ENCODE measurements around the gene STEAP1. TPM values are rescaled to one million over a fixed set of nuclear protein-coding genes. Genes with fewer than 3 reads are reported as not detected.
"Not testable (repeated sequence)": the region's sequence is repeated elsewhere in the genome, so short reads cannot be mapped to it uniquely, and the experiment has no call there.

Gene STEAP1
- 1 to 10 TPM; 1.1 to 1.7 TPM for total RNA-seq
- 1 to 10 TPM; 1.2 TPM for polyA plus RNA-seq (ENCODE audit: insufficient read length in 2 of 2)
- long read RNA-seq, donor 1, partial matches to known transcripts: 0 of 2 reads
- long read RNA-seq, donor 1, other reads (novel, unspliced or antisense): 0 of 2 reads
- long read RNA-seq, donor 2: 0 reads
- long read RNA-seq, donor 3: 0 reads
- long read RNA-seq, donor 4, partial matches to known transcripts: 0 of 1 reads
- long read RNA-seq, donor 4, other reads (novel, unspliced or antisense): 0 of 1 reads

DNA sequence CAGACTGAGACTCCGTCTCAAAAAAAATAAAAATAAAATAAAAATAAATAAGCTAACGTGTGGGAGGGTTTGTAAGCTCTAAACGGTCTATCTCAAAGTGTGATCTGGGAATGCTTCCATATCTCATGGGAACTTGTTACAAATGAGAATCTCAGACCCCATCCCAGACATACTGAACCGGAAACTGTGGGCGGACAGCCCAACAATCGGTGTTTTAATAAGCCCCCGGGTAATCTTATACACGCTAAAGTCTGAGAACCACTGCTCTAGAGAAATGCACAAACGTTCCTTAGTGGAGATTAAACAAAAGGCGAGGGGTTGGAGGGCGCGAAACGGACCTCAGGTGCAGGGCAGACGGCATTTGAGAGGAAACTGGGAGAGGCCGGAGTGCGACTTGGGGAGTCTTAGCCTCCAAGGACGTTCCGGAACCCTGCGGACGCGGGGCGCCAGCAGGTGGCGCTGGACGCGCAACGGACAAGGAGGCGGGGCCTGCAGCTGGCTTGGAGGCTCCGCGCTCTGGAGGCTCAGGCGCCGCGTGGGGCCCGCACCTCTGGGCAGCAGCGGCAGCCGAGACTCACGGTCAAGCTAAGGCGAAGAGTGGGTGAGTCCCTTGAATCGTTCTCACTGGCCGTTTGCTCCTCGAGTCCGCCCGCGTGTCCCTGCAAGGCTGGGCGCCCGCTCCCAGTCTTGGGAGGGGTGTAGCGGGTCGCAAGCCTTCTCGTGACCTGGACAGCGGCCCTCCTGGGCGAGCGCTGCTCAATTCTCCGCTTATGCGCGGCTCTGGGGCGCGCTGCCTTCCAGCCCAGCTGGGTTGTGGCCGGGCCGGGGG is at the start of gene STEAP1:
Gene STEAP1, plus strand, starts transcription at position 527 of the 829 bp plus-strand sequence. CDS start 5,320 bp downstream, outside the sequence.
- H3K27ac ChIP-seq (ENCODE audit: low read depth, low read length); H3K4me1 ChIP-seq (ENCODE audit: control insufficient read depth, insufficient read depth, low read length); H3K9me3 ChIP-seq (ENCODE audit: control insufficient read depth, insufficient read depth, low read length); H3K27me3 ChIP-seq (ENCODE audit: control insufficient read depth, insufficient read depth, low read length); H3K36me3 ChIP-seq (ENCODE audit: control insufficient read depth, insufficient read depth, low read length): not testable (repeated sequence)
- peak; percentile 54 to 91 (median 70) for DNase-seq (ENCODE audit: low read depth in 4 of 6, low spot score in 6 of 6)
- 3% methylated on average over 49 of the region's 58 CpGs for WGBS (ENCODE audit: insufficient coverage)
- peak within 1 kb of the TSS; percentile 62 for H3K4me3 ChIP-seq (ENCODE audit: low read depth, low read length)

DNA sequence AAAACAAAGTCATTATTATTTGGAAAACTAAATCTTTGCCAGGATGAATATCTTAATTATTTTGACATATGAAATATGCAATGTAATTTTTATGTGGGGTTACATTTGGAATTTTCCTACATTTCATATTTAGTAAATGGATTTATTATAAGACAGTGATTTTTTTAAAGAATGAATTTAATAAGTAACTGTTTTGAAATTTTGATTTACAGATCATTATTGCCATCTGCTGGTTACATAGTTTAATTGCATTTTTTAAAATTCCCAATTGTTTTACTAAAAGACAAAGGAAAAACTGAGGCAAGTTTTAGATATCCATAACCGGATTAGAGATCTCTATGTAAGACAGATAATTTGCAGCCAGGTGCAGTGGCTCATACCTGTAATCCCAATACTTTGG is 39.3 kb upstream of the STEAP1 start:
- H3K9me3 ChIP-seq (ENCODE audit: control insufficient read depth, insufficient read depth, low read length); H3K27me3 ChIP-seq (ENCODE audit: control insufficient read depth, insufficient read depth, low read length); H3K27ac ChIP-seq (ENCODE audit: low read depth, low read length); H3K4me1 ChIP-seq (ENCODE audit: control insufficient read depth, insufficient read depth, low read length); H3K4me3 ChIP-seq (ENCODE audit: low read depth, low read length); H3K36me3 ChIP-seq (ENCODE audit: control insufficient read depth, insufficient read depth, low read length): not testable (repeated sequence)
- no CpG with 5 or more reads among the region's 1 CpG for WGBS (ENCODE audit: insufficient coverage)
- DNase-seq (ENCODE audit: low read depth in 4 of 6, low spot score in 6 of 6): peak in 1 of 6 donors; percentile 28

DNA sequence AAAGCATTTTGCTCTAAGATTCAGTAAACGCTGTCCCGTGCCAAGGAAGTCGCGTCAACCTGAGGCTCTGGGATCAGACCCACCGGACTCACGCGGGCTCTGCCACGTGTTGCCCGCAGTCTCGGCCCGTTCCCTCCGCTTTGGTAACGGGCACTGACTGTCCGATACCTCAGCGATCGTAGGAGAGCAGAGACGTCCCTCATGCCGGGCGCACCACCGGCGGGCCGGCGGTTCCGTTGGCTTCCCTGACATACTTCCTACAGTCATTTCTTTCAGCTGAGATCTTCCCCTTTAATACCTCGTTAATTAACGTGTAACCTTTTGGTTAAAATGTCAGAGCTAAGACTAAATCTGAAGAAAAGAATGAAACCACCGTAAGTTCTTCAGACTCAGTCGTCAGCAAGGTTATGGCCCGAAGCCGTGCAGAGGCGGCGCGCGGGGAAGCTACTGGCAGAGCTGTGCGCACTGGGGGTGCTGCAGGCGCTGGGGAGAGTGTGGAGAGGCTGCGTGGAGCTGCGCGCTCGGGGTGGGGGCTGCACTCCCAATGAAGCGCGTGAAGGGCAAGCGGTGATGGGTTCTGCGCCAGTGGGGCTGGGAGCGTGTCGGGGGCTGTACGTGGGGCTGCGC is 35.6 kb upstream of the STEAP1 start:
- H3K4me3 ChIP-seq (ENCODE audit: low read depth, low read length): peak overlapping the region; percentile 67
- H3K4me1 ChIP-seq (ENCODE audit: control insufficient read depth, insufficient read depth, low read length); H3K27ac ChIP-seq (ENCODE audit: low read depth, low read length); H3K27me3 ChIP-seq (ENCODE audit: control insufficient read depth, insufficient read depth, low read length); H3K9me3 ChIP-seq (ENCODE audit: control insufficient read depth, insufficient read depth, low read length); H3K36me3 ChIP-seq (ENCODE audit: control insufficient read depth, insufficient read depth, low read length): not testable (repeated sequence)
- WGBS (ENCODE audit: insufficient coverage): under 1% methylated on average over 43 of the region's 48 CpGs
- DNase-seq (ENCODE audit: low read depth in 4 of 6, low spot score in 6 of 6): peak in 5 of 6 donors; percentile 25 to 80 (median 29)

DNA sequence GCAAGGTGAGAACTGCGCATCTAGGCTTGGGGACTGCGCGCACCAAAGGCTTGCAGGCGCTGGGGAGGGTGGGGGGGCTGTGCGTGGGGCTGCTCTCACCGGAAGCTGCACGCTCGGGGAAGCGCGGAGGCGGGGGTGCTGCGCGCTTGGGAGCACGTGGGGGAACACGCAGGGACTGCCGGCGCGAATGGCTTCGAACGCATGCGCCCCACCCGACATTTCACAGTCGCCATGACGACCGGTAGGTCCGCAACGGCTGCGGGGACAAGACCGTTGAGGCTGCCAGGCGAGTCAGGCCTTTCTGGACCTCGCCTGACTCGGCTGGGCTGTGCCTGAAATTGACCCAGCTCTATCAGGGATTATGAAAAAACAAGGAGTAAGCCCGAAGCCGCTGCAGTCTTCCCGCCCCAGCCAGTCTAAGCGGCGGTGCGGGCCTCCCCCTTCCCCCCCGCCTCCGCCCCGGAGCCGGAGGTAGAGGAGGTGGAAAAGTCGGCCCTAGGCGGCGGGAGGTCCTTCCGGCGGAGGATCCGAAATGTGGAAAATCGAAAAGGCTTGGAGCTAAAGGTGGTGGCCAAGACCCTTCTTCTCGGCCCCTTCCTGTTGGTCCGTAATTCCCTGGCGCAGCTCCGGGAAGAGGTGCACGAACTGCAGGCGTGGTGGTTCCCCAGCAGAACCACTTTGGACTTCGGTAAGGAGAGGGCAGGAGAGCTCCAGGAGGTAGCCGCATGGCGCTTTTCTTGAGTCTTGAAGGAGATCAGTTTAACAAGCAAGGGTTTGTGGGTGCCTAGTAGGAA is 34.9 kb upstream of the STEAP1 start:
- Histone ChIP-seq H3K4me3 (ENCODE audit: low read depth, low read length) (peak overlapping the region; percentile 67), H3K36me3 (ENCODE audit: control insufficient read depth, insufficient read depth, low read length) (no peaks in the 10 kb centered on the region), H3K27me3 (ENCODE audit: control insufficient read depth, insufficient read depth, low read length) (peaks cover 5% of the 10 kb centered on the region), H3K27ac (ENCODE audit: low read depth, low read length) (peak overlapping the region; percentile 33), H3K4me1 (ENCODE audit: control insufficient read depth, insufficient read depth, low read length) (peaks cover 9% of the 10 kb centered on the region), H3K9me3 (ENCODE audit: control insufficient read depth, insufficient read depth, low read length) (no peaks in the 10 kb centered on the region)
- peak; percentile 54 to 97 (median 67) for DNase-seq (ENCODE audit: low read depth in 4 of 6, low spot score in 6 of 6)
- WGBS (ENCODE audit: insufficient coverage): under 1% methylated on average over 49 of the region's 58 CpGs

DNA sequence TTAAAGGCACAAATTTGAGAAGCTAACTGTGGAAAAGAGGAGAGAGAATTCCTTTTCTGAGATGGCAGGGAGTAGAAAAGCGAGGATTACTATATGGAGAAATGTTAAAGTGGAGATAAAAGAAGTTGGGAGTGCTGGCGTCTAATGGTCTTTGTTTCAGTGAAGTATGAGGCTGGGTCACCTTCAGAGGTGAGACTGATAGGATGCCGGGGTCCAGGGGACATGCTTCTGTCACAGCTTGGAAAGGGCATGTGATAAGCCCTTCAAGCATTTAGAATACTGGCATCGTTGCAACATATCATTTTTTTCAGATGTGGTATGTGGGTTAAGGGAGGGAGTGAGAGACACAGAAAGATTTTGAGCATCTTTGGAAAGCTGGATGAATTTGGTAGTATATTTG is 34.1 kb upstream of the STEAP1 start:
- H3K4me1 ChIP-seq (ENCODE audit: control insufficient read depth, insufficient read depth, low read length); H3K9me3 ChIP-seq (ENCODE audit: control insufficient read depth, insufficient read depth, low read length); H3K36me3 ChIP-seq (ENCODE audit: control insufficient read depth, insufficient read depth, low read length); H3K27ac ChIP-seq (ENCODE audit: low read depth, low read length); DNase-seq (ENCODE audit: low read depth in 4 of 6, low spot score in 6 of 6); H3K27me3 ChIP-seq (ENCODE audit: control insufficient read depth, insufficient read depth, low read length): not testable (repeated sequence)
- no CpG with 5 or more reads among the region's 4 CpGs for WGBS (ENCODE audit: insufficient coverage)
- H3K4me3 ChIP-seq (ENCODE audit: low read depth, low read length): peak overlapping the region; percentile 67

DNA sequence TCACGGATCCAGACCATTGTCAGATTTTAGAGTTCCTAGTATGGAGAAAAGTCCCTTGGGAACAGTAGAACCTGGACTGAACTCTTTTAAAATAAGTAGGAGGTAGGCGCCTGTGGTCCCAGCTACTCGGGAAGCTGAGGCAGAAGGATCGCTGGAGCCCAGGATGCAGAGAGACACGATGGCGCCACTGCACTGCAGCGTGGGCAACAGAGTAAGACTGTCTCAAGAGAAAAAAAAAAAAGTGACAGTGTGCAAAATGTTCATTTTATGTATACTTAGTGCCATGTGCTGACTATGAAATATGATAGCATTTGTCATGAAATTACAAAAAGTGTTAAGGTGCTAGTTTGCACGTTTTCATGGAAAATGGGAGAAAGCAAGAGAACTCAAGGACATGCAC is 22.5 kb upstream of the STEAP1 start:
- not testable (repeated sequence) for DNase-seq (ENCODE audit: low read depth in 4 of 6, low spot score in 6 of 6); H3K9me3 ChIP-seq (ENCODE audit: control insufficient read depth, insufficient read depth, low read length); H3K36me3 ChIP-seq (ENCODE audit: control insufficient read depth, insufficient read depth, low read length); H3K27ac ChIP-seq (ENCODE audit: low read depth, low read length); H3K27me3 ChIP-seq (ENCODE audit: control insufficient read depth, insufficient read depth, low read length); H3K4me3 ChIP-seq (ENCODE audit: low read depth, low read length); H3K4me1 ChIP-seq (ENCODE audit: control insufficient read depth, insufficient read depth, low read length)
- 97% methylated on average over 6 of the region's 8 CpGs for WGBS (ENCODE audit: insufficient coverage)

DNA sequence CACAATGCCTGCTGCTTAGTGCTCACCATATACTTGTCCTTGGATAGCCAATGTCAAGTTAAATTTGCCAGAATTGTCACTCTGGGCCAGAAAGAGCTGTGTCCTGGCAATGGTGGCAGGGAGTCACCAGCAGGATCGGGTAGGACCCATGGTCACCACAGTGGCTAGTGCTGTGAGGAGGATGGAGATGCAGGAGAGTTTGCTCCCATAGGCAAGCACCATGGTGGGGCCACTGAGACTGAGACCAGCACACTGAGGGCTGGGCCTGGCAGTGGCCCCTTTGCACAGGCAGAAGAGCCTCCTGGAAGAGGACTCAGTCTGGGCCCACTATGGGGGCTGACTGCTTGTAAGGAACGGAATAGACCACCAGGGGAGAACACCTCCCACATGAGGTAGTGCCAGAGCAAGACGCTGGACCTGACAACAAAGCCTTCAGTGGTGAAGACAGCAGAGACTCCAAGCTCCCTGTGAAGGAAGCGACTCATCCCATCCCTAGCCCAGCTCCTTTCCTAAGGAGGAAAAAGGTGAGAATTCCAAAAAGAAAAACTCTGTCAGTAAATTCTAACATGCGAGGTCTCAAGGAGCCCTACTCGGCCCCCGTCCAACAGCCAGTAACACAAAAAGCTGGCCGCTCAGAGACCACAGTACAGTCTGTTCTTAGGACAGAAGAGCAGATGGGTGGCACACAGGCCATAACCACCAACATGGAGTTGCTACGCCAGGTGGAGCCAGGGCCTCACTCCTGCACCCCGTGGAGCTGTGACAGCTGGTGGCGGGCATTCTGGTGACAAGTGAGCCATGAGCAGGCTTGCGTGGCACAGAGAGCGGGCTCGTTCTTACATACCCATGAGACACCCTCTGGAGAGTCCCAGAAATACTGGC is 6.9 kb upstream of the STEAP1 start:
- not testable (repeated sequence) for H3K27ac ChIP-seq (ENCODE audit: low read depth, low read length); H3K36me3 ChIP-seq (ENCODE audit: control insufficient read depth, insufficient read depth, low read length); H3K27me3 ChIP-seq (ENCODE audit: control insufficient read depth, insufficient read depth, low read length); H3K4me1 ChIP-seq (ENCODE audit: control insufficient read depth, insufficient read depth, low read length); H3K9me3 ChIP-seq (ENCODE audit: control insufficient read depth, insufficient read depth, low read length); DNase-seq (ENCODE audit: low read depth in 4 of 6, low spot score in 6 of 6); H3K4me3 ChIP-seq (ENCODE audit: low read depth, low read length)
- WGBS (ENCODE audit: insufficient coverage): 84% methylated on average over 5 of the region's 14 CpGs

DNA sequence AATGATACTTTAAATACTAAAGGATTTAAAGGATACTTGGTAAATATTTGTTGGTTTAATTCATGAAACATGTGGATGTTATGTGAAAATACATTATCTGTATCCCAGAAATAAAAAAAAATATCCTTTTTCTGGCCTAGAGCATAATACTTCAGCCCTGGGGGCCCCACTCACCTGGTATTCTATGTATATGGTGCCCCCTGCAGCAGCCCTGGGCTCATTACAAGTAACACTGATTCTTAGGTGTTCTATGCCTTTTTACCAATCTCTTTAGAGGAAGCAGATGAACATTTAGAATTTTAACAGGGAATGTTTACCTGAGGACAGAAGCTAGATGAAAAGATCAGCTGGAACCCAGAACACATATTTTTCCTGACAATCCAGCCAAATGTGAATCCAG is 4.8 kb upstream of the STEAP1 start:
- not testable (repeated sequence) for H3K27me3 ChIP-seq (ENCODE audit: control insufficient read depth, insufficient read depth, low read length); H3K4me3 ChIP-seq (ENCODE audit: low read depth, low read length); H3K9me3 ChIP-seq (ENCODE audit: control insufficient read depth, insufficient read depth, low read length); H3K4me1 ChIP-seq (ENCODE audit: control insufficient read depth, insufficient read depth, low read length); H3K27ac ChIP-seq (ENCODE audit: low read depth, low read length); H3K36me3 ChIP-seq (ENCODE audit: control insufficient read depth, insufficient read depth, low read length)
- peak in 1 of 6 donors; percentile 66 for DNase-seq (ENCODE audit: low read depth in 4 of 6, low spot score in 6 of 6)

DNA sequence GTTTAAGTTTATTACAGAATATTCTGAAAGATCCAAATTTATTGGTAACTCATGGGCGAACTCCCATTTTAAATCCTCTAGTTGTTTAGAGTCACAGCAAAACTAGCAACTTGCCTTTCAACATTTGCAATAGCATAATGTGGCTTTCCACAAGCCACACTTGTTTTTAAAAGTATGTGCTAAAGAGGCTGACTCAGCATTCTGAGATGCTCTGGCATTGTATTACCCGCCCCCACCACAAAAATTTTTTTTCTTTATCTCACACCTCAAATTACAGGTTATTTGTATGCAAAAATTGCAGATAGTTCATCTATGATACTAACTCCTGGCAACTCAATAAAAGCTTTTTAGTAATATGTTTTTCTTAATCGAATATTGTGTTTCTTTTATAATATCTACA is 2.4 kb upstream of the STEAP1 start:
- not testable (repeated sequence) for H3K36me3 ChIP-seq (ENCODE audit: control insufficient read depth, insufficient read depth, low read length); H3K9me3 ChIP-seq (ENCODE audit: control insufficient read depth, insufficient read depth, low read length)
- no CpG with 5 or more reads among the region's 3 CpGs for WGBS (ENCODE audit: insufficient coverage)

More for the DNA sequence above, 2.4 kb upstream of the STEAP1 start:
- H3K27ac ChIP-seq (ENCODE audit: low read depth, low read length); H3K27me3 ChIP-seq (ENCODE audit: control insufficient read depth, insufficient read depth, low read length); H3K4me1 ChIP-seq (ENCODE audit: control insufficient read depth, insufficient read depth, low read length); H3K4me3 ChIP-seq (ENCODE audit: low read depth, low read length); DNase-seq (ENCODE audit: low read depth in 4 of 6, low spot score in 6 of 6): not testable (repeated sequence)
